ENCODE data around the gene TRABD2B.

TRABD2B gene

DNA sequence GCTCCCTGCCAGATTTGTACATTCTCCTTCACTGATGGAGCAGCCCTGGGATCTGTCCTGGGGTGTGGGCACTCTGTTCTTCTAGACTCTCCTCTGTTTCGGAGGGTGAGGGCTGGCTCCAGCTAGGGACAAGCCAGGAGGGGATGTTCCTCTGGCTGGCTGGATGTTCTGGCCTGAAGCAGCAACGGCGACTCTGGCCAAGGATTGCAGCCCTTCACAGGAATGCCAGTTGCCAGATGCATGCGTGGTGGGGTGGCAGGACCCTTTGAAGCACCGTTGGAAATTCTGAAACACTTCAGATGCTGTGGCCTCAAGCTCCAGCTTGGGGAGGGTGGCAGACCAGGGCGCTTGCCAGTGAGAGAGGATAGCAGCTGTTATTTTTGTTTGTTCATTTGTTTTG, 210.9 kb downstream of the TRABD2B start:
- no peak for FAIRE-seq
- TF ChIP-seq, protein P1, sequence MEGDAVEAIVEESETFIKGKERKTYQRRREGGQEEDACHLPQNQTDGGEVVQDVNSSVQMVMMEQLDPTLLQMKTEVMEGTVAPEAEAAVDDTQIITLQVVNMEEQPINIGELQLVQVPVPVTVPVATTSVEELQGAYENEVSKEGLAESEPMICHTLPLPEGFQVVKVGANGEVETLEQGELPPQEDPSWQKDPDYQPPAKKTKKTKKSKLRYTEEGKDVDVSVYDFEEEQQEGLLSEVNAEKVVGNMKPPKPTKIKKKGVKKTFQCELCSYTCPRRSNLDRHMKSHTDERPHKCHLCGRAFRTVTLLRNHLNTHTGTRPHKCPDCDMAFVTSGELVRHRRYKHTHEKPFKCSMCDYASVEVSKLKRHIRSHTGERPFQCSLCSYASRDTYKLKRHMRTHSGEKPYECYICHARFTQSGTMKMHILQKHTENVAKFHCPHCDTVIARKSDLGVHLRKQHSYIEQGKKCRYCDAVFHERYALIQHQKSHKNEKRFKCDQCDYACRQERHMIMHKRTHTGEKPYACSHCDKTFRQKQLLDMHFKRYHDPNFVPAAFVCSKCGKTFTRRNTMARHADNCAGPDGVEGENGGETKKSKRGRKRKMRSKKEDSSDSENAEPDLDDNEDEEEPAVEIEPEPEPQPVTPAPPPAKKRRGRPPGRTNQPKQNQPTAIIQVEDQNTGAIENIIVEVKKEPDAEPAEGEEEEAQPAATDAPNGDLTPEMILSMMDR (IDR thresholded peaks at IDR 0.05; ENCODE audit: insufficient read depth, missing control alignments): no peak
- DNase-seq (ENCODE audit: insufficient read length, low spot score): no peak

DNA sequence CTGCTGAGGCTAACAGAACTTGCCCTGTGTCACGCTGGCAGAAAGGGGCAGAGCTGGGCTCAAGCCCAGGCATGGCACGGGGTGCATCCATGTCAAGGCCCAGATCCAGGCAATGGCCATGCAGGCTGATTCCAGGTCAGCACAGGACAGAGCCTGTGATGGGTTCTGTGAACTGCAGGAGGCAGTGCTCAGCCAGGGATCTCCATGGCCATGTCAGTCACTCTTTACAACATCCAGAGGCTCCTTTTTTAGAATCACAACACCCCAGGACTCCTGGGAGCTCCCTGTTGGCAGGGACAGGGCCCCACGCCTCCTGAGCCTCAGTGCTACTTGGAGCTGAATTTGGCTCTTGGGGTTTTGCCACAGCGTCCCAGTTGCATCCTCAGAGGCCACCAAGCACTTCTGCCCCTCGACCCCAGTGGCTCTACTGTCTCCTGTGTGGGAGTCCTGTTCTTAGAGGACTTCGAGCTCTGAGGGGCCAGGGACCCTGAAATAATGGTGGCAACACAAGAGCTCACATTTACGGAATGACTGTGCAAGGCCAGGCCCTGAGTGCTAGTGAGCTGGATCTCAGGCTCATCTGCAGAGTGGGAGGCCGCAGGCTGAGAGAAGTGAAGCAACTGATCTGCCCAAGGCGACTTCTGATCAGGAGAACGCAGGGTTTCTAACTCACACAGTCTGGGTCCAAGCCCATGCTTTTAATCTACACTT, 211.5 kb downstream of the TRABD2B start:
- FAIRE-seq (no peak), DNase-seq (ENCODE audit: insufficient read length, low spot score) (no peak)
- TF ChIP-seq, protein P1 (IDR thresholded peaks at IDR 0.05; ENCODE audit: insufficient read depth, missing control alignments): peak; percentile 29

DNA sequence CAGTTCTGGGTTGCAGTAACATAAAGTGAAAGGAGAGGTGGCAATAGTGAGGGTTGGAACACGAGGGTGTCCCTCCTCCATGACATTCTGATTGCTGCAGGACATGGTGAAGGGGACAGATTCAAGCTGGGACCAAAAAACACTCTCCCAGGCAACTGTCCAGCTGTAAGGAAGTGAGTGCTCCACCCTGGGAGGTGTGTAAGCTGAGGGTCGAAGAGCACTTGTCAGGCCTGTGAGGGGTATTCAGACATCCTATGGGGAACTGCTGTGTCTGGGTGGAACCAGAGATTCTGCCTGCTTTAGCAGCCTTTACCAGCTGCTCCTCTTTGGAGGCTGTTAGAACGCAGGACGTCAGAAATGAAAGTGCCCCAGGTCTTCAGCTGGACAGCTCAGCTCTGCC, 212.1 kb downstream of the TRABD2B start:
- DNase-seq (ENCODE audit: insufficient read length, low spot score) (no peak), FAIRE-seq (no peak)
- TF ChIP-seq, protein P1 (IDR thresholded peaks at IDR 0.05; ENCODE audit: insufficient read depth, missing control alignments): no peak

DNA sequence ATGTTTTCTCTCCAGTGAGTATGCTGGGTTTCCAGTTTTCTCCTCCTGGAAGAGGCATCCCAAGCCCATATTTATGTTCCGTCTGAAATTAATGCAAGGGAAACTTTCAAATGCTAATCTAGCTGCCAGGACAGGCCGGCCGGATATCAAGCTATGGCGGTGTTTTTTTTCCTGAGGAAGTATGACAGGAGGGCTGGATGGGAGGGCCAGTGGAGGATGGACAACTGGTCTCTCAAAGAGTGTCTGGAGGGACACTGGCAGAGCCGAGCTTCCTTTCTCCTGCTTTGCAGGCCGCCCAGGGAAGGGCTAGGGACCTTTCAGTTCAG, 212.7 kb downstream of the TRABD2B start:
- FAIRE-seq: no peak
- DNase-seq (ENCODE audit: insufficient read length, low spot score): no peak
- TF ChIP-seq, protein P1 (IDR thresholded peaks at IDR 0.05; ENCODE audit: insufficient read depth, missing control alignments): no peak

DNA sequence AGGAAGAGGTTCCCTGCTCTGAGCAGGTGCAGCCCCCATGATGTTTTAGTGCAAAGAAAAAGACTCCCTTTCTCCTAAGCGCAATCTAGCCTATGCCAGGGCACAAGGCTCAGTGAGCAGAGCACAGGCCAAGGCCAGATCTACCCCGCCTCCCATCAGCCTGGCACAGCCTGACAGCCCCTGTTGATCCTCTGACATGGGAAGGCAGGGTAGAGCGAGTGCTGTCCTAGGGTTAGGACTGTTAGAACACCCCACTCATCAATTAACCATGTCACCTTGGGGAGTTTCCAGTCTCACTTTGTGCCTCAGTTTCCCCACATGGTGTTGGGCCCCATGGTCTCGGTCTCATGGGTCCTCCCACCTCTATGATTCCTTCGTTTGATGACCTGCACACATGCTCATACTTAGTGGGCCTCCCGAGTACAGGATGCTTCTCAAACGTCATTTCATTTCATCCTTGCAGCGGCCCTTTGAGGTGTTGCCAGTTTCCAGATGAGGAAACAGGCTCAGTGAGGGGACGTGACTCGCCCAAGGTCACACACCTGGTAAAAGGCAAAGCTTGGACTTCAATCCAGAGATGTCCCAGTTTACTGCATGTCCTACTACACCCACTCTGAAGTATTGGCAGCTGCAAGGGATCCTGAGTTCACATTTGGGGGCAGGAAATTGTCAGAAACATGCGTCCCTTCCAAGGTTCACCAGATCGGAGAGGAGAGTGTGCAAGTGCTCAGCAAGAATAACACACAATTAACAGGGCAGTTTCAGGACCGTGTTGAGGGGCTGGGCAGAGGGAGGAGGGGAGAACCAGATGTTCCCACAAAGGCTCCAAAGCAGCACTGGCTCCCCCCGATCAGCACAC, 213.3 kb downstream of the TRABD2B start:
- DNase-seq (ENCODE audit: insufficient read length, low spot score) (no peak), FAIRE-seq (no peak)
- TF ChIP-seq, protein P1 (IDR thresholded peaks at IDR 0.05; ENCODE audit: insufficient read depth, missing control alignments): no peak

DNA sequence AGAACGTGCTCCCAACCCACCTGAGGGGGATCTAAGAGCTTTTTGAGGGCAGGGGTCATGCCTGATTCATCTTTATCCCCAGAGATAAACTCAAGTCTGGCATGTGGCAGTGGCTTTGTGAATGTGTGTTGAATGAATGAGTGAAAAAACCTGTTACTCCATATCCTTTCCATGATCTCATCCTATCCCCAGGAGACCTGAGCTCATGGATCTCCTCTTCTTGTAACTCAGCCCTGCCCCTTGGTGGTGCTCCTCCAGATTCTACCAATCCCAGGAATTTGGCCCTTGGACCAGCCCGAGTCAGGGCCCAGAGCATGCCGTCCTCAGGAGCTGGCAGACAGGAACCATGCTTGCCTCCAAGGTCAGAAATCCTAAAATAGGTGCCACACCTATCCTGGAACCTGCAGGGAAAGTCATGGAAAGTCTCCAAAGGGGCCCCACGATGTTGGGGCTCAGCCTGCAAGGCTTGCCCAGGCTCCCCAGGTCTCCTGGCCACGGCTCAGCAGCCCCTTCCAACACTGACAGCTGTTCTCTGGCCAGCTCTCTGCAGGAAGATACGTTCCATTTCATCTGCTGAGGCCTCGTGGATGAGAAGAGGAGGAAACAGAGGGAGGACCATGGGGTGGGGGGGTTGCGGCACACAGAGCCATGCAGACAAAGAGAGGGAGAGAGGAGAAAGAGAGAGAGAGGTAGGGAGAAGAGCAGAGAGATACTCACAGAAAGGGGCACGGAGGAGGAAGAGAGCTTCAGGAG, 214.6 kb downstream of the TRABD2B start:
- TF ChIP-seq, protein P1 (IDR thresholded peaks at IDR 0.05; ENCODE audit: insufficient read depth, missing control alignments): no peak
- no peak for DNase-seq (ENCODE audit: insufficient read length, low spot score)
- FAIRE-seq: no peak

Measured in D721Med (cell line).